NCI-H446 (cell line): ENCODE measurements around the gene JMJD8.

Experiments
- DNase-seq, 2 experiments: peaks; one replicate each; lab custom pipeline; 2025; lab: John Stamatoyannopoulos, UW

JMJD8 gene

DNA sequence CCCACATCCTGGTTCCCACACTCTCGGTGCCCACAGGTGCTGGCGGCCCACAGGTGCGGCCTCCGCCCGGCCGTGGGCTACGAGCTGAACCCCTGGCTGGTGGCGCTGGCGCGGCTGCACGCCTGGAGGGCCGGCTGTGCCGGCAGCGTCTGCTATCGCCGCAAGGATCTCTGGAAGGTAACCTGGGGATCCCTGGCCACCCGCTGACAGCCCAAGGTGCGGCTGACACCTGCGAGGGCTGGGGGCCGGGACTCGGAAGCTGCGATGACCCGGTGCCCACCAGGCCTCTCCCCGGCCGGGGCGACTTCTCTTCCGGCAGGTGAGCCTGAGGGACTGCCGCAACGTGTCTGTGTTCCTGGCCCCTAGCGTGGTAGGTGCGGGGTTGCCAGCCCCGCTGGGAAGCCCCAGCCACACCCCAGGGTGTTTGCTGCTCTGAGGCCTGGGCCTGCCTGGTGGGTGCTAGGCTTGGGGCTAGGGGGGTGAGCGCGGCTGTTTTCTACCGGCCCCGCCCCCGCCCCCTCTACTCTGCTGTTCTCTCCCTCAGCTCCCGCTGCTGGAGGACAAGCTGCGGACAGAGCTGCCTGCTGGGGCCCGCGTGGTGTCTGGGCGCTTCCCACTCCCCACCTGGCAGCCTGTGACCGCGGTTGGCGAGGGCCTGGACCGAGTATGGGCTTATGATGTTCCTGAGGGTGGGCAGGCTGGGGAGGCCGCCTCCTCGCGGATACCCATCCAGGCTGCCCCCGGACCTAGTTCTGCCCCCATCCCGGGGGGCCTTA lies 37.8 kb upstream of the JMJD8 start:
- DNase-seq = no peak

DNA sequence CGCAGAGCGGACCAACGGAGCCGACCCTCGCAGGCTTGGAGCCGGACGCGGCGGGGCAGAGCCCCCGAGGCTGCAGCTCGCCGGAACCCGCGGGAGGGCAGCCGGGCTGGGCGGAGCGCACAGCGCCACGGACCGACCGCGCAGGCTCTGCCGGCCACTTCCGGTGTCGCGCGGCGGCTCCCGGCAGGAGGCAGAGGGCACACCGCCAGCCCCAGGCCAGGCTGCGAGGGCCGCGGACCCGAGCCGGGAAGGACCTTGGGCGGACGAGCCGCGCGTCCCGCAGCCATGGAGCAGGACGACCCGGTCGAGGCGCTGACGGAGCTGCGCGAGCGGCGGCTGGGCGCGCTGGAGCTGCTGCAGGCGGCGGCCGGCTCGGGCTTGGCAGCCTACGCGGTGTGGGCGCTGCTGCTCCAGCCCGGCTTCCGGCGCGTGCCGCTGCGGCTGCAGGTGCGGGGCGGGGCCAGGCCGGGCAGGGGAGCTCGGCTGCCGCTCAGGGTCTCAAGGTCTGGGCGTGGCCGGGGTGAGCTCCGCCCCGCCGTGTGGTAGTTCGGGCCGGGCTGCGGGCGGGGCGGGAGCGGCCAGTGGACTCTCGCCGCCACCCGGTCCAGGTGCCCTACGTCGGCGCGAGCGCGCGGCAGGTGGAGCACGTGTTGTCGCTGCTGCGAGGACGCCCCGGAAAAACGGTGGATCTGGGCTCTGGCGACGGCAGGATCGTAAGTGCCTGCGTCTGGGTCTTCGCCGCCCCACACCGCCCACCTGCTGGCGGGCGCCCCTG lies 37.0 kb upstream of the JMJD8 start, which contains the start of gene ANTKMT:
TSS of gene ANTKMT (plus strand) at position 157 of the 775 bp plus-strand sequence. CDS start at position 286, 129 bp downstream.
- peak; percentile 63 to 88 for DNase-seq

DNA sequence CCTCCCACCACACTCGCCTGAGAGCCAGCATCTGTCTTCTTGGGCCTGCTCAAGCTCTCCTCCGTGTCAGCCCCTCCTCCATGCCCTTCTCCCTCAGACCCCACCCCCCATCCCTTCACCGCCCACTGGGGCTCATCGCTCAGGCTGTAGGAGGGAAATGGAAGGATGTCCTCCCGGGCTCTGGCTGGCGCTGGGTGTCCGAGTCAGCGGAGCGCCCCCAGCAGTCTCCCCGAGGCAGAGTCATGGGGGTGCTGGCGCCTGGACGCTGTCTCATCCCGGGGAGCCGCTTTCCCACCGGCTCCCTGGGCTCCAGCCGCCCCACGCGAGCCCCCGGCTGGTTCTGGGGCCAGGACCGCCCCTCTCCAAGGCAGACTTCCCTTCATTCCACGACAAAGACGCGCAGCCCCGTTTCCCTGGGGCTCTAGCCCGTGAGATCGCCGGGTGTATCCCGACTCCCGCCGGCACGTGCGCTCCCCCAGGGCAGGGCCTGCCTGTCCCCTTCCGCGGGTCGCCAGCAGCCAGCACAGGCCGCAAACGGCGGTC lies 36.4 kb upstream of the JMJD8 start:
- DNase-seq = peak; percentile 32 to 72

DNA sequence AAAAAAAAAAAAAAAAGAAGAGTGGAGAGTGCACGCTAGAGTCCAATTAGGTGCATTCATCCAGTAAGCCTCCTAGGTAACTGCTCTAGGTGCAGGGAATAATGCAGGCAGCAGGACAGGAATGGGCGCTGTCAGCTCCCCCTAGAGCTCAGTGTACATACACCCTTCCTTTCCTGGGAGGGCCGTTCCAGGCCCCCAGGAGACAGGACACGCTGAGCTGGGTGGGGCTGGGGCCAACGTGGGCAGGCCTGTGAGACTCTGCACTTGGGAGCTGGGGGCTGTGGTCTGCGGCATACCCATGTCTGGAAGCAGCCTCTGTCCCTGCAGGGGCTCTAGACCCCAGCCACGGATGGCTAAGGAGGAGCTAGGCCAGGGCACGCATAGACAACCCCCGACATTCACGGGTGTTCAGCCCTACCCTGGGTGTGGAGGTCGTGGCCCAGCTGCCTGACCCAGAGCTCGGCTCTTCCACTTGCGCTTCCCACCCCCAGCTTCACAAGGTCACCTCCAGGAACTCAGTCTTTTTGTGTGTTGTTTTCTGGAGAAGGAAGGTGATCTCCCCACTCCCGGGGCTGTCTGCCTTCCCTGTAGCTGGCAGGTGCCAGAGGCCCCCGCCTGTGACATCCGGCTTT lies 35.8 kb upstream of the JMJD8 start:
- no peak for DNase-seq

DNA sequence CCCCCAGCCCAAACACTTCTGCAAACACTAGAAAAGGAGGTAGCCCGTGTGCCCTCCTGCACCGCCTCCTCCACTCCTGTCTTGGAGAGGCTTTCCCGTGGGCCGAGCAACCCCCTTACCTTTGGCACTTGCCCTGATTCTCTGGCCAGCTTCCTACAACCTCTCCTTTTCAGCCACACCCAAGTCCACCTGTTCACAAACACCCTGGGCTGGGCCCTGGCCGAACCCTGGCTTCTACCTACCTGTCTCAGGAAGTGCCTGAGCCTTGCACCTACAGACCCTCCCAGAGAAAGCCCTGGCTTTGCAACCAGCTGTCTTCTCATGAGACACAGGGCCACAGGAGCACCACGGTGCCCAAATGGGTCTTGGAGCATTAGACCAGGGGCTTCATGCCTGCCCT lies 34.8 kb upstream of the JMJD8 start:
- no peak for DNase-seq

DNA sequence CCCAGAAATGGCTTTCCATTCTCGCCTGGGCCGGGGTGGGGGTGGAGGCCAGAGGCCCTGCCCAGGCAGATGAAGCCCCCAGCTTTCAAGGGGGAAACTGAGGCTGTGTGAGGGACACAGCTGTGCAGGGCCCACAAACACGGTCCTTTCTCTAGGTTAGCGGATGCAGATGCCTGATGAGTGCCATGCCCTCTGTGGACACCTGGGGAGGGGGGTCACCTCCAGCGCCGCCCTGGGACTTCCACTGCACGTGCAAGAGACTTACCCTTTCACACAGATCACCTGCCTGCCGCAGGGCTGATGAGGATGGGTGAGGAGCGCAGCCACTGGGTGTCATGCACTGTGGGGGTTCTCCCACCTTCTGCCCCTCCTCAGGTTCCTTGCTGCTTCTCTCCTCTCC lies 34.3 kb upstream of the JMJD8 start:
- DNase-seq = no peak

DNA sequence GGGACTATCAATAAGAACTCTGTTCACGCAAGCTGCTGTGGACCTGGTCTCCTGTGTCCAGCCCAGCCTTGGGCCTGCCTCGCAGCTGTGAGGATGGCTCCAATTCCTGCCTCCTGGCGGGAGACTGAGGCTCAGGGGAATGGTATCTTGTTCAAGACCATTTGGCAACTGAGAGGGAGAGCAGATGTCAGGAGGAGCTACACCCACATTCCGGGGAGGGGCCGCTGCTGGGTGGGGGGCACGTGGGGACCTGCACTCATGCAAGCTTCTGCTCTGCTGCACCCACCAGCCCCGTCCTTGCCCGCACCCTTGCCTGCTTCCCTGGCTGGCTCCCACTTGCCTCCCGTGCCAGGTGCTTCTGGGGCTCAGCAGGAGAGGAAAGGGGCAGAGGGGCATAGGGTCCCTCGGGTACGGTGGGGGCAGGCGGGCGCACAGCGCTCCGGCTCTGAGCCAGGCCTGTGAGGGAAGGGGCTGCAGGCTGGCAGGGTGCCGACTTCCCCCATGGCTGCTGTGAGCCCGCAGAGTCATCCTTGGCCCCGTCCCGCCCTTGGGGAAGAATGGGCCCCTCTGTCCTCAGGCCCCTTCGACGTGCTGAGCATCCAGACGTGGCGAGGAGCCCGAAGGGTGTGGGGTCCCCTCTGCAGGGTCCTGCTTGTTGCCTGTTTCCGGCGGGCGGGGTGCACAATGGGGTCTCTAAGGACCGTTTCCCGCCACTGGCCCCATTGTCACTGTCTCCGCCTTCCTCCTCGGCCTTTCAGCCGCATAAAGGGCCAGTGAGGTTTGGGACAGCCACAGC lies 33.5 kb upstream of the JMJD8 start:
- no peak for DNase-seq

DNA sequence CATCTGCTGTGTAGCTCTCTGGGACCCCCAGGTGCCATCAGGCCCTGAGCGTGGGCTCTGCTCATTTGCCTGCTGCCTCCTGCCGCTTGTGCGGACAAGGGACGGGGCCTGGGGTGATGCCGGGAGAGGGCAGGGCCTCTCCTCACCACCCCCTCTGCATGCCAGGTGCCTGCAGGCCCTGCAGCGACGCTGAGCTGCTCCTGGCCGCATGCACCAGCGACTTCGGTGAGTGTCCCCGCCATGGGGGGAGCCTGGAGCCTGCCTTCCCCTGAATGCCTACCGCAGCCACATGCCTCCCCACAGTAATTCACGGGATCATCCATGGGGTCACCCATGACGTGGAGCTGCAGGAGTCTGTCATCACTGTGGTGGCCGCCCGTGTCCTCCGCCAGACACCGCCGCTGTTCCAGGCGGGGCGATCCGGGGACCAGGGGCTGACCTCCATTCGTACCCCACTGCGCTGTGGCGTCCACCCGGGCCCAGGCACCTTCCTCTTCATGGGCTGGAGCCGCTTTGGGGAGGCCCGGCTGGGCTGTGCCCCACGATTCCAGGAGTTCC lies 32.7 kb upstream of the JMJD8 start:
- no peak for DNase-seq

DNA sequence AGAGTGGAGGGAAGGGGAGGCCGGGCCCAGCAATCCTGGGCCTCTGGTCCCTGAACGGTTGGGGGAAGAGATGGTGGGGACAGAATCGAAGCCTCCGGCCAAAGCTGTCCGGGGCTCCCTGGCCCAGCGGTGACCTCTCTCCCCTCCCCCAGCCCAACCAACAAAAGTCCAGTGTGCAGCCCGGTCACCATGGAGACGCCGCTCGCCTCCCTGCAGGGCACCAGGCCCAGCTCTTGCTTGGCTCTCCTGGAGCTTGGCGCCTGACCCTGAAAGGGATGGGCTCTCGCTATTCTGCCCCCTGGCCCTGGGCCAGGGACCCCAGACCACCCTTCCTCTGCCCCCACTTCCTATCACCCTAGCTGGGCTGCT lies 32.0 kb upstream of the JMJD8 start:
- DNase-seq = no peak

DNA sequence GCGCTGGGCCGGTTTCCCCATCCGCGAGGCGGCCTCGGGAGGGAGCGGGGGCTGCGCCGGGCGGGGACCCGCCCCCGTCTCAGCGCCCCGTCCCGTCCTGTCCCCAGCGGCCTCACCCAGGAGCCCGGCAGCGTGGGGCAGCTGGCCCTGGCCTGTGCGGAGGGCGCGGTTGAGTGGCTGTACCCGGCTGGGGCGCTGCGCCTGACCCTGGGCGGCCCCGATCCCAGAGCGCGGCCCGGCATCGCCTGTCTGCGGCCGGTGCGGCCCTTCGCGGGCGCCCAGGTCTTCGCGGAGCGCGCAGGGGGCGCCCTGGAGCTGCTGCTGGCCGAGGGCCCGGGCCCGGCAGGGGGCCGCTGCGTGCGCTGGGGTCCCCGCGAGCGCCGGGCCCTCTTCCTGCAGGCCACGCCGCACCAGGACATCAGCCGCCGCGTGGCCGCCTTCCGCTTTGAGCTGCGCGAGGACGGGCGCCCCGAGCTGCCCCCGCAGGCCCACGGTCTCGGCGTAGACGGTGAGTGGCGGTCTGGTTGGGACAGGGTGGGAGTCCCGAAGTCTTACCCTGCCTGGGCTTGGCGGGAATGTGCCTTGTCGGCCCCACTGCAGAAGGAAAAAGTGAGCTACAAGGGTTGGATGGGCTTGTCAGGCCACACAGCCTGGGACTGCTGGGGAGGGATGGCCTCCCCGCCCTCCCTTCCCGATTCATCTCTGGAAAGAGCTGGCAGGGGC lies 31.5 kb upstream of the JMJD8 start:
- peak in 1 of 2 experiments; percentile 30 for DNase-seq

DNA sequence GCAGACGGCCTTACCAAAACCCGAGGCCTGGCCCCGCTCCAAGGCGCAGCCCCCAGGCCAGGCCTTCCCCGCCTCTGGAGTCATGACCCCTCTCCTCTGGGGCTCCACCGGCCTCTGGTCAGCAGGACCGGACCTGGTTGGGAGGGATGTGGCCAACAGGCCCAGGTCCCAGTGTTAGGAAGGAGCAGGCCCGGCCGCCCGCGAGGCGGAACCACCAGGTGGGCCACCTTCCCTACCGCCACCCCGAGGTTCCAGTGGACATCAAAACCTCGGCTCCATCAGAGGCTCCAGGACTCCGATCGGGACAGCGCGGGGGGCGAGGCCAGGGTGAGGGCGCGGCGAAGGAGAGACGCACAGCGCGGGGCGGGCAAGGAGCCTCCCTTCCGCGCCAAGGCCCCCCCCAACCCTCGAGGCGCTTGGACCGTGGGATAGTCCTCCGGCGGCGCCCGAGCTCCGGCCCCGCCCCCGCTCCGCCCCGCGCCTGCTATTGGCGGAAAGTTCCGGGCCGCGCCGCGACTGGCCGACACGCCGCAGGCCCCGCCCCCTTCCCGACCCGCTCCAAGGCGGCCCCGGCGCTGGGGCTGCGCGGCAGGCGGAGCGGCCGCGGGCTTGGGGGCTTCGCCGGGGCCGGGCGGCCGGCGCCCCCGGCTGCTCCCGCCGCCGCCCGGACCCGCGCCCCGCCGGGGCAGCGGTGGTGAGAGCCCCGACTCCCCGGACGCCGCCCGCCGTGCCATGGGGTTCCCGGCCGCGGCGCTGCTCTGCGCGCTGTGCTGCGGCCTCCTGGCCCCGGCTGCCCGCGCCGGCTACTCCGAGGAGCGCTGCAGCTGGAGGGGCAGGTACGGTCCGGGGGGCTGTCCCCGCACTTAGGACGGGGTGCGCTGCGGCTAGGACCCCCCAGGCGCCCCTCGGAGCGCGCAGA lies 30.7 kb upstream of the JMJD8 start, which contains the start of gene METRN:
TSS of gene METRN (plus strand) at position 561 of the 919 bp plus-strand sequence. CDS start at position 733, 172 bp downstream.
- peak; percentile 33 to 92 for DNase-seq

DNA sequence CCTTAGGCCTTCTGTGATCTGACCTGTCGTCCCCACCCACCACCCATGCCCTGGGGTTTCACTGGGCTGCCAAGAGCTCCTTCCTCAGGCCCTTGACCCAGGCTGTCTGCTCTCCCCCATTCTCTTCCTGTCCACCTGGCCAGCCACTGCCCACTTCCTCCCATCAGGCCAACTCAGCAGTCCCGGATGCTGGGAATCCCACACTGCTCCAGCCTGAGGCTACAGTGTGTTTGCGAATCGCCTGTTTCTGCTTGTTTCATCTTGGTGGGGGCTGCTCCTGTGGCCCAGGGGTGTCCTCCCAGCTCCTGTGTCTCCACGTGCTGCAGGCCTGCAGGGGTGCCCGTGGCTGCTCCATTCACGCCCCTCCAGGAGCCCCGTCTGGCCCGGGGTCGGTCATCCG lies 29.9 kb upstream of the JMJD8 start:
- DNase-seq = no peak

DNA sequence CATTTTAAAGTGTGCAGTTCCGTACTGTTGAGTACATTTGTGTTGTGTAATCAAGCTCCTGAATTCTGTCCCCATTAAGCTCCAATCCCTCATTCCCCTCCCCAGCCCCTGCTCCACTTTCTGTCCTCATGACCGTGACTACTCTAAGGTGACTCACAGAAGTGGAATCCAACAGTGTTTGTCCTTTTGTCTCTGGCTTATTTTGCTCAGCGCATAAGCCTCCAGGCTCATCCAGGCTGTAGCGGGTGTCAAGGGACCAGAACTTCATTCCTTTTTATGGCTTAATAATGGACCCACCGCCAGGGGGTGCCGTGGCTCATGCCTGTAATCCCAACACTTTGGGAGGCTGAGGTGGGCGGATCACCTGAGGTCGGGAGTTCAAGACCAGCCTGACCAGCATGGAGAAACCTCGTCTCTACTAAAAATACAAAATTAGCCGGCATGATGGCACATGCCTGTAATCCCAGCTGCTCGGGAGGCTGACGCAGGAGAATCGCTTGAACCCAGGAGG lies 28.7 kb upstream of the JMJD8 start:
- peak in 1 of 2 experiments; percentile 45 for DNase-seq

DNA sequence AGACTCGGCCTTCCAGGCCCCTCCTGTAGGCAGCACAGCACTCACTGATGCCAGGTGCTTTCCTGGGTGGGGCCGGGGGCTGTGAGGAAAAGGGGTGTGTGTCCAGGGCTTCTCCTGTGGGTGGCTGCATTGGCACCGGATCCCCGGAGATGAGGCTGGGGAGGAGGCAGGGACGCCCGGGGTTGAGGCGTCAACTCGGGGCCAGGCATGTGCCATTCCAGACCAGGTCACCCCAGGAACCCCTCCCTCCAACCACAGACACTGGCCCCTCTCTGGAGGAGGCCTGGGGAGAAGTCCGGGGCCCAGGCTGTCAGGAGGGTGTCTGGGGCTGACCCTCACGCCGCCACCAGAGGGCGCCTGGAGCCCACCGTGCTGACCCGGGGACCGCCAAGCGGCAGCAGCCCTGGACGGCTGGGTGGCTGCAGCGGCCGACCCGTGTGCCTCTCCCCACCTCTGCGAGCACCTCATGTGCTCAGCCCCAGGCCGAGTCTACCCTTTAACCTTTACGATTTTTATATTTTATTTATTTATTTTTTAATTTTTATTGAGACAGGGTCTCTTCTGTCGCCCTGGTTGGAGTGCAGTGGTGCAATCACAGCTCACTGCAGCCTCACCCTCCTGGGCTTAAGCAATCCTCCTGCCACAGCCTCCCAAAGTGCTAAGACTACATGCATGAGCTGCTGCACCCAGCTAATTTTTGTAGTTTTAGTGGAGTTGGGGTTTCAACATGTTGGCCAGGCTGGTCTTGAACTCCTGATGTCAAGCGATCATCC lies 27.6 kb upstream of the JMJD8 start:
- DNase-seq = peak in 1 of 2 experiments; percentile 72

DNA sequence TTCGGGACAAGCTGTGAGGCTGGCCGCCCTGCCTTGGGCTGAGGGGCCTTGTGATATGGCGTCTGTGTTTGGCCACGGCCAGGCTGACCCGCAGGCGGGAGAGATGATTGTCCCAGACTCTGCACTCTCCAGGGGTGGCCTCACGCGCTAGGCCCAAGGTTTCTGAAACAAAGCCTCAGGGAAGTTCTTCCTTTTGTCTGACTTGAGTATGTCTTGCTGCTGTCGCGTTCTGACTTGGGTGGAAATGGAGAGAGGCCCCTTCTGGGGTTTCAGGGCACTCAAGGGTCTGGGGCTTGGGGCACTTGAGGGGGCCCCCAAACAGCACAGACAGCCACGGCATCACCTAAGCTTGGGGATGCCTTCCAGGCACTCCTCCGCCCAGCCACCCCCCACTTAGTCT lies 26.9 kb upstream of the JMJD8 start:
- DNase-seq = no peak

DNA sequence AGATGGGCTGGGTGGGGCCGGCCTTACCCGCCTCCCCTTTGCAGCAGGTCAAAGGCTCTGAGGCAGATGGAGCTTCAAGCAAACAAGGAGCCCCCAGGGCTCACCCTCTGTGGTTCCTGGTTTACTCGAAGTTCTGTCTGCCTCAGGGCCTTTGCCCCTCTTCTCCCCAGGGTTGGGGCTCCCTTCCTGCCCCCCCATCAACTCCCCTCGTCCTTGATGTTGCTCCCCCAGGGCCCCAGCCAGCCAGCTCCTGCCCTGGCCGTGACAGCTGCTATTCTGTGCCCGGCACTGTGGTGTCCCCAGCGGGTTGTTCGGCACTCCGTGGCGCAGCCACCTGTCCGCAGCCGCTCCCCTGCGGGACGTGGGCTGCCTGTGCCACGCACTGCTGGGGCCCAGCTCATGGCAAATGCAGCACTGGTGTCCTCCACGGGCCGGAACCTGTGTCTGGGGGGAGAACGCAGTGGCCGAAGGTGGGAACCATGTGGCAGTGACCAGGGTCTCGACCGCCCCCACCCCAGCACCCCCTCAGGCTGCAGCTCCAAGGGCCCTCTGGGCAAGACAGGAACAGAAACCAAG lies 26.5 kb upstream of the JMJD8 start:
- DNase-seq = no peak

DNA sequence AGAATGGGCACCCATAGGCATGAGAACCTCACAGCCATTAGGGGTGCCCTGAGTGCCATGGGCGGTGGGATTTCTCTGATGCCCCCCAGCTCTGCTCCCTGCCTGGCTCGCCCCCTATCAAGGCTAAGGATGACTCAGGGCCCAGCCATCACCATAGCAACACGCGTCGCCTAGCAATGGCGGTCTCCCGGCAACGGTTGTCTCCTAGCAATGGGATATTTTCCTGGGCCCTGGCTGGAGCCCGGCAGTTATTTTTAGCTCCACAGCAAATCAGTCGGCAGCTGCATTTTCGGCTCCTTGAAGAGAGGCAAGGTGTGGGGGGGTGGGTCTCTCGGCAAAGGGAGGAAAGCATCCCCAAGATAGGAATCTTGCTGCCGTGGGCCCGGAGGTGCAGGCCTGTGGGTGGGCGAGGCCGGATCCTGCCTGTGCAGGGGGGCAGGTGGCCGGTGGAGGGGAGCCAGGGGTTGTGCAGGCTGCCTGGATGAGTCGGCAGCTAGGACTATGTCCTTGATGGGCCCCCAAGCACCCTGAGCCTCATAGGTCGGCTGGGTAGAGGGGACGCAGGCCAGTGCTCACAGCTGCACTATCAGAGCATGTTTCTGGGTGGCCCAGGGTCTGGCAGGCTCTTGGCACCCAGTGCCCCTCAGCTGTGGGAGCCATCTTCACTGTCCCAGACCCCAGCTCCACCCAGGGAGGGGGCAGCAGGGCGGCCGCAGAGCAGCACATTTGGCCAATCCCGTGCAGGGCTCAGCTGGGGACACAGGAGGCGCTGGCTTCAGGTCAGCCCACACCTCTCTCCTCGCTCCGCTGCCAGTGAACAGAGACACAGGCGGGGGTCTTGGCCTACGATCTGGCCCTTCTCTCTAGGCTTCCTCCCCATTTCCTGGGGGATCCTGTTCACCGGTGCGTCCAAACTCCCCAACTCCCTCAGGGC lies 25.7 kb upstream of the JMJD8 start:
- peak; percentile 56 to 89 for DNase-seq
